Transverse colon (tissue), 4 donors: ENCODE measurements around the gene CCDC88C. TPM values are rescaled to one million over a fixed set of nuclear protein-coding genes. Genes with fewer than 3 reads are reported as not detected.

Experiments used
- DNase-seq: peaks from one replicate; pipeline ENCODE4 v3.0.0-alpha.2; 2019
- H3K27ac ChIP-seq, 4 donors: fragments of 200-600 bp; sonication (generic); 2 replicates each; pipeline ENCODE4 v1.5.1; 2016 to 2018; ENCODE audit warnings: inconsistent platforms in 4 of 4
- H3K27me3 ChIP-seq: fragments of 200-600 bp; sonication (generic); 2 replicates; pipeline ENCODE4 v1.5.1; 2017; ENCODE audit warnings: inconsistent platforms
- H3K36me3 ChIP-seq, 4 donors: fragments of 200-600 bp; sonication (generic); 2 replicates each; pipeline ENCODE4 v1.5.1; 2017 to 2019; ENCODE audit warnings: inconsistent platforms in 4 of 4
- H3K4me1 ChIP-seq, 4 donors: fragments of 200-600 bp; sonication (generic); 2 replicates each; pipeline ENCODE4 v1.5.1; 2017 to 2020; ENCODE audit warnings: inconsistent platforms in 4 of 4
- H3K4me3 ChIP-seq, 4 donors: fragments of 200-600 bp; sonication (generic); 1 replicate in 1 of 4; 2 replicates in 3 of 4; pipeline versions ENCODE4 v1.5.1 to v1.6.1; 2017 to 2019; ENCODE audit warnings: inconsistent platforms in 4 of 4
- H3K9me3 ChIP-seq, 2 donors: fragments of 200-600 bp; sonication (generic); 2 replicates each; pipeline ENCODE4 v1.5.1; 2017 to 2019; ENCODE audit warnings: inconsistent platforms in 2 of 2
- CTCF ChIP-seq, 5 experiments: fragments of 200-600 bp in 3 of 5; fragments of 450-650 bp in 2 of 5; sonication (generic) in 3 of 5; IDR thresholded peaks; 1 replicate in 2 of 5; 2 replicates in 3 of 5; pipeline ENCODE4 v1.5.1; 2016 to 2017; ENCODE audit warnings: antibody characterized with exemption in 5 of 5, inconsistent platforms in 3 of 5, mild to moderate bottlenecking in 2 of 5, moderate library complexity in 1 of 5
- EP300 ChIP-seq: sonication (generic); formaldehyde crosslinking; IDR thresholded peaks from one replicate; pipeline ENCODE4 v1.6.1; 2017; ENCODE audit warnings: antibody characterized with exemption, low read depth
- POLR2A ChIP-seq: fragments of 450-650 bp; IDR thresholded peaks from one replicate; pipeline ENCODE4 v1.6.1; 2016; ENCODE audit warnings: antibody characterized with exemption, mild to moderate bottlenecking, moderate library complexity
- POLR2AphosphoS5 ChIP-seq, 3 donors: sonication (generic); formaldehyde crosslinking; IDR thresholded peaks; one replicate each; pipeline ENCODE4 v1.6.1; 2016; ENCODE audit warnings: antibody characterized with exemption in 3 of 3
- WGBS, 2 donors: methylation state at CpG; one replicate each; pipeline ENCODE4 v1.1.5; 2018; ENCODE audit warnings: low coverage in 1 of 2; 5-methylcytosine and 5-hydroxymethylcytosine counted together
- in situ Hi-C, 4 donors: fragments of 200-750 bp; cut with MboI; loops; one replicate each; pipeline versions ENCODE4 v1.15.0 to v1.15.1; 2017; ENCODE audit warnings: low sequenced_read_pairs in 3 of 4, low pct_ligation_motif_present in 1 of 4, low pct_unique_long_range_greater_than_20kb in 1 of 4
- intact Hi-C: fragments of 100-400 bp; cut with DNase I; formaldehyde crosslinking; loops from one replicate; pipeline ENCODE4 v1.15.1; 2023; ENCODE audit warnings: low total_unique reads
- total RNA-seq, 4 donors: library from RNA; depleted of rRNA; stranded (reverse); fragments of >200 nt; gene quantifications; one replicate each; pipeline ENCODE4 v1.1.0, GENCODE V29; 2016

Gene CCDC88C
- total RNA-seq, 4 donors from 2014 or later: 29.5 to 171 (median 60.3) TPM

DNA sequence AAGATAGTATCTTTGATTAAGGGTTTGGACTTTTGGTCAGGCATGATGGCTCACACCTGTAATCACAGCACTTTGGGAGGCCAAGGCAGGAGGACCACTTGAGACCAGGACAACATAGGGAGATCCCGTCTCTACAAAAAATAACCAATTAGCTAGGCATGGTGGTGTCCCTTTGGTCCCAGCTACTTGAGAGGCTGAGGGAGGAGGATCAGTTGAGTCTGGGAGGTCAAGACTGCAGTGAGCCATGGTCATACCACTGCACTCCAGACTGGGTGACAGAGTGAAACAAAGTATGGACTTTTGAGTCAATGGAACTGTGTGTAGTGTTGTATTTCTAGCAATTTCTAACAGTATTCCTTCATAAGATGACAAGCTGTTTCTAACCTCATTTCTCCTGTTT is 38.7 kb upstream of the CCDC88C start:
- Histone ChIP-seq H3K9me3 (no peaks in the 10 kb centered on the region), H3K27ac (no peak overlapping the region), H3K4me3 (no peak overlapping the region), H3K27me3 (no peaks in the 10 kb centered on the region), H3K36me3 (peaks cover 0 to 55% (median 24%) of the 10 kb centered on the region in 4 donors), H3K4me1 (no peaks in the 10 kb centered on the region)
- intact Hi-C loops: no loop called here
- in situ Hi-C loops: no loop called here
- WGBS, 2 donors: 100% methylated on average over 1 of the region's 1 CpG; no CpG with 5 or more reads in 1 of the 2 donors
- TF ChIP-seq POLR2AphosphoS5 (IDR thresholded peaks at IDR 0.05) (no peak), POLR2A (no peak), CTCF (IDR thresholded peaks at IDR 0.05) (no peak)
- DNase-seq: no peak

GRCh38 chr14:91454580-91454979 is 37.0 kb upstream of the CCDC88C start:
- TF ChIP-seq POLR2A (no peak), POLR2AphosphoS5 (IDR thresholded peaks at IDR 0.05) (no peak), EP300 (no peak), CTCF (IDR thresholded peaks at IDR 0.05) (no peak)
- Histone ChIP-seq H3K4me1 (no peaks in the 10 kb centered on the region), H3K9me3 (no peaks in the 10 kb centered on the region), H3K27me3 (no peaks in the 10 kb centered on the region), H3K27ac (no peak overlapping the region), H3K36me3 (peaks cover 0 to 39% (median 13%) of the 10 kb centered on the region in 4 donors), H3K4me3 (no peak overlapping the region)
- intact Hi-C loops: loop anchor here (5.0 kb wide), 1 partner anchor 658 kb away; no protein-coding TSS in a partner anchor
- WGBS, 2 donors: 95 to 100% methylated on average over 1 to 3 of the region's 3 CpGs
- in situ Hi-C loops: no loop called here
- DNase-seq: no peak

- Histone ChIP-seq H3K9me3 (no peaks in the 10 kb centered on the region), H3K4me1 (no peaks in the 10 kb centered on the region), H3K36me3 (peaks cover 0 to 35% (median 11%) of the 10 kb centered on the region in 4 donors), H3K4me3 (no peak overlapping the region), H3K27me3 (no peaks in the 10 kb centered on the region), H3K27ac (no peak overlapping the region)
- DNase-seq: no peak
- in situ Hi-C loops: no loop called here
- intact Hi-C loops: loop anchor here (5.0 kb wide), 1 partner anchor 658 kb away; no protein-coding TSS in a partner anchor
- no peak for TF ChIP-seq CTCF (IDR thresholded peaks at IDR 0.05)
- TF ChIP-seq POLR2AphosphoS5 (IDR thresholded peaks at IDR 0.05): no peak
- TF ChIP-seq POLR2A: no peak
- TF ChIP-seq EP300: no peak
Measured at GRCh38 chr14:91454155-91454554, 36.5 kb upstream of the CCDC88C start.

- Histone ChIP-seq H3K36me3 (peaks cover 0 to 31% (median 9%) of the 10 kb centered on the region in 4 donors), H3K27me3 (no peaks in the 10 kb centered on the region), H3K4me1 (no peaks in the 10 kb centered on the region), H3K27ac (no peak overlapping the region), H3K4me3 (no peak overlapping the region), H3K9me3 (no peaks in the 10 kb centered on the region)
- TF ChIP-seq EP300: no peak
- no peak for TF ChIP-seq POLR2A
- peak in 1 of 3 donors; percentile 21 for TF ChIP-seq POLR2AphosphoS5 (IDR thresholded peaks at IDR 0.05)
- TF ChIP-seq CTCF (IDR thresholded peaks at IDR 0.05): no peak
- peak; percentile 17 for DNase-seq
- intact Hi-C loops (loop anchor here (5.0 kb wide), 1 partner anchor 659 kb away; no protein-coding TSS in a partner anchor), in situ Hi-C loops (no loop called here)
- 68 to 90% methylated on average over 1 to 5 of the region's 5 CpGs for WGBS, 2 donors
Measured at GRCh38 chr14:91453744-91454143, 36.1 kb upstream of the CCDC88C start.
